Measurements from ENCODE around the gene PDE6B. TPM values are rescaled to one million over a fixed set of nuclear protein-coding genes. Genes with fewer than 3 reads are reported as not detected.

PDE6B gene
- polyA plus RNA-seq, 1 experiment: 0.64 TPM

- Histone ChIP-seq H3K27ac (ENCODE audit: low read depth, low read length) (no peak overlapping the region), H3K9me3 (ENCODE audit: control insufficient read depth, insufficient read depth, low read length) (peaks cover 57% of the 10 kb centered on the region), H3K4me3 (ENCODE audit: low read depth, low read length) (no peak overlapping the region), H3K27me3 (ENCODE audit: control insufficient read depth, insufficient read depth, low read length) (no peaks in the 10 kb centered on the region)
- DNase-seq (ENCODE audit: low read depth, low spot score): no peak
- POLR2A ChIA-PET: no interaction called here
- CTCF ChIA-PET: no interaction called here
- no peak for TF ChIP-seq CTCF (IDR thresholded peaks at IDR 0.05; ENCODE audit: low read depth, low read length)
Observed at GRCh38 chr4:621296-622070, 3.9 kb upstream of the PDE6B start.

GRCh38 chr4:622071-622995, 3.0 kb upstream of the PDE6B start:
- Histone ChIP-seq H3K27me3 (ENCODE audit: control insufficient read depth, insufficient read depth, low read length) (no peaks in the 10 kb centered on the region), H3K4me3 (ENCODE audit: low read depth, low read length) (no peak overlapping the region), H3K9me3 (ENCODE audit: control insufficient read depth, insufficient read depth, low read length) (peaks cover 57% of the 10 kb centered on the region), H3K27ac (ENCODE audit: low read depth, low read length) (no peak overlapping the region)
- POLR2A ChIA-PET: no interaction called here
- TF ChIP-seq CTCF (IDR thresholded peaks at IDR 0.05; ENCODE audit: low read depth, low read length): no peak
- CTCF ChIA-PET: interaction anchor here (0.5 kb wide), 1 partner anchor 18 kb away, joined by 3 read pairs; no protein-coding TSS in a partner anchor
- no peak for DNase-seq (ENCODE audit: low read depth, low spot score)

- ChIA-PET POLR2A (no interaction called here), CTCF (no interaction called here)
- Histone ChIP-seq H3K4me3 (ENCODE audit: low read depth, low read length) (no peak overlapping the region), H3K9me3 (ENCODE audit: control insufficient read depth, insufficient read depth, low read length) (peaks cover 59% of the 10 kb centered on the region), H3K27ac (ENCODE audit: low read depth, low read length) (no peak overlapping the region), H3K27me3 (ENCODE audit: control insufficient read depth, insufficient read depth, low read length) (no peaks in the 10 kb centered on the region)
- DNase-seq (ENCODE audit: low read depth, low spot score): no peak
- TF ChIP-seq CTCF (IDR thresholded peaks at IDR 0.05; ENCODE audit: low read depth, low read length): no peak
Observed at GRCh38 chr4:622996-623913, 2.1 kb upstream of the PDE6B start.

GRCh38 chr4:623914-624566, 1.3 kb upstream of the PDE6B start:
- Histone ChIP-seq H3K27ac (ENCODE audit: low read depth, low read length) (no peak overlapping the region), H3K27me3 (ENCODE audit: control insufficient read depth, insufficient read depth, low read length) (no peaks in the 10 kb centered on the region), H3K4me3 (ENCODE audit: low read depth, low read length) (no peak overlapping the region), H3K9me3 (ENCODE audit: control insufficient read depth, insufficient read depth, low read length) (peaks cover 67% of the 10 kb centered on the region)
- no peak for DNase-seq (ENCODE audit: low read depth, low spot score)
- ChIA-PET CTCF (no interaction called here), POLR2A (no interaction called here)
- no peak for TF ChIP-seq CTCF (IDR thresholded peaks at IDR 0.05; ENCODE audit: low read depth, low read length)

Data from AG04450 (cell line).